Keratinocyte (primary cell): ENCODE measurements around the gene LCE6A. TPM values are rescaled to one million over a fixed set of nuclear protein-coding genes. Genes with fewer than 3 reads are reported as not detected.

Source experiments
- DNase-seq: peaks from one replicate; pipeline ENCODE4 v3.0.0-alpha.2; 2011; ENCODE audit warnings: low read depth, missing footprints, low spot score
- FAIRE-seq: peaks from 2 replicates; lab custom pipeline; 2011; peaks lifted over from hg19 to GRCh38; lab: Jason Lieb, UNC
- H2AFZ ChIP-seq: 2 replicates; pipeline ENCODE4 v1.6.0; 2012; ENCODE audit warnings: low read length, control low read depth, inconsistent platforms; ENCODE audit not compliant: control insufficient read depth
- H3K27ac ChIP-seq: 2 replicates; pipeline ENCODE4 v1.5.1; 2011; ENCODE audit warnings: low read length; ENCODE audit not compliant: control insufficient read depth, insufficient read depth
- H3K27me3 ChIP-seq: 3 replicates; pipeline ENCODE4 v1.6.0; 2011; ENCODE audit warnings: low read length; ENCODE audit not compliant: control insufficient read depth, insufficient read depth; ENCODE audit errors: extremely low read depth
- H3K36me3 ChIP-seq, 2 experiments: 2 replicates in 1 of 2; 3 replicates in 1 of 2; pipeline ENCODE4 v1.5.1; 2011; ENCODE audit warnings: low read length in 2 of 2, mild to moderate bottlenecking in 1 of 2; ENCODE audit not compliant: control insufficient read depth in 2 of 2, insufficient read depth in 2 of 2; ENCODE audit errors: extremely low read depth in 1 of 2
- H3K4me1 ChIP-seq: 3 replicates; pipeline ENCODE4 v1.5.1; 2011; ENCODE audit warnings: low read length; ENCODE audit not compliant: control insufficient read depth, insufficient read depth; ENCODE audit errors: extremely low read depth
- H3K4me2 ChIP-seq: 3 replicates; pipeline ENCODE4 v1.6.0; 2011; ENCODE audit warnings: low read depth, low read length; ENCODE audit not compliant: control insufficient read depth, insufficient read depth; ENCODE audit errors: extremely low read depth
- H3K4me3 ChIP-seq, 3 experiments: fragments of 200-600 bp in 1 of 3; sonication (generic) in 1 of 3; 2 replicates in 2 of 3; 3 replicates in 1 of 3; pipeline ENCODE4 v1.5.1; 2011 to 2016; ENCODE audit warnings: low read length in 3 of 3, mild to moderate bottlenecking in 3 of 3, control low read depth in 2 of 3, inconsistent platforms in 1 of 3, low read depth in 1 of 3, mixed read lengths in 1 of 3, mixed run types in 1 of 3, moderate library complexity in 1 of 3; ENCODE audit not compliant: control insufficient read depth in 2 of 3, insufficient read depth in 2 of 3; ENCODE audit errors: extremely low read depth in 1 of 3
- H3K79me2 ChIP-seq: 2 replicates; pipeline ENCODE4 v1.6.0; 2012; ENCODE audit warnings: low read length; ENCODE audit not compliant: control insufficient read depth, insufficient read depth
- H3K9ac ChIP-seq: 3 replicates; pipeline ENCODE4 v1.6.0; 2011; ENCODE audit warnings: low read length; ENCODE audit not compliant: control insufficient read depth, insufficient read depth; ENCODE audit errors: extremely low read depth
- H3K9me1 ChIP-seq: 3 replicates; pipeline ENCODE4 v1.6.0; 2011; ENCODE audit warnings: low read length; ENCODE audit not compliant: control insufficient read depth, insufficient read depth; ENCODE audit errors: extremely low read depth
- H3K9me3 ChIP-seq: 2 replicates; pipeline ENCODE4 v1.5.1; 2012; ENCODE audit warnings: low read depth, low read length; ENCODE audit not compliant: control insufficient read depth
- H4K20me1 ChIP-seq: 3 replicates; pipeline ENCODE4 v1.6.0; 2011; ENCODE audit warnings: low read length; ENCODE audit not compliant: control insufficient read depth, insufficient read depth; ENCODE audit errors: extremely low read depth
- EZH2 ChIP-seq: IDR thresholded peaks from one replicate; pipeline ENCODE4 v1.6.1; 2012; ENCODE audit warnings: inconsistent platforms, mild to moderate bottlenecking, low read length, moderate library complexity
- dilution Hi-C: fragments of 300-500 bp; cut with MboI; formaldehyde crosslinking; loops from one replicate; pipeline ENCODE4 v1.7.0; 2020; ENCODE audit warnings: low sequenced_read_pairs; ENCODE audit not compliant: extremely low pct_ligation_motif_present
- polyA plus RNA-seq, 5 experiments: library from polyadenylated mRNA; depleted of rRNA in 3 of 5; stranded (reverse) in 3 of 5; stranded (forward) in 1 of 5; unstranded in 1 of 5; fragments of >200 nt; gene quantifications; 1 replicate in 1 of 5; 2 replicates in 3 of 5; 3 replicates in 1 of 5; pipeline versions ENCODE4 v1.2.1 to v1.2.3, GENCODE V29; 2011 to 2012; ENCODE audit warnings: missing spikeins in 2 of 5, low read depth in 1 of 5, low replicate concordance in 1 of 5
- TF ChIP-seq, protein P1 (sequence below), 3 experiments: IDR thresholded peaks in 1 of 3; conservative IDR thresholded peaks in 1 of 3; optimal IDR thresholded peaks in 1 of 3; 2 replicates in 2 of 3; 3 replicates in 1 of 3; pipeline versions ENCODE3 to v1.5.1; 2011; ENCODE audit warnings: low read length in 3 of 3, mild to moderate bottlenecking in 3 of 3, moderate library complexity in 2 of 3, control low read depth in 1 of 3, inconsistent platforms in 1 of 3; ENCODE audit not compliant: insufficient read depth in 2 of 3; ENCODE audit errors: extremely low read depth in 1 of 3

LCE6A gene
- polyA plus RNA-seq, 1 donor (not counting 4 experiments of a cell fraction or from before 2014, with no cell fraction given) = 0.60 TPM

GRCh38 chr1:152884966-152885624 lies 42.4 kb downstream of the LCE6A start:
- Histone ChIP-seq H3K27me3 (no peaks in the 10 kb centered on the region), H3K9ac (no peak overlapping the region), H3K4me2 (peak overlapping the region; percentile 38), H2AFZ (no peak overlapping the region), H3K36me3 (no peaks in the 10 kb centered on the region), H3K4me1 (peaks cover 54% of the 10 kb centered on the region), H3K27ac (no peak overlapping the region), H4K20me1 (no peaks in the 10 kb centered on the region), H3K4me3 (no peak overlapping the region), H3K9me3 (no peaks in the 10 kb centered on the region), H3K79me2 (no peaks in the 10 kb centered on the region), H3K9me1 (no peaks in the 10 kb centered on the region)
- no peak for TF ChIP-seq EZH2
- TF ChIP-seq, protein P1, sequence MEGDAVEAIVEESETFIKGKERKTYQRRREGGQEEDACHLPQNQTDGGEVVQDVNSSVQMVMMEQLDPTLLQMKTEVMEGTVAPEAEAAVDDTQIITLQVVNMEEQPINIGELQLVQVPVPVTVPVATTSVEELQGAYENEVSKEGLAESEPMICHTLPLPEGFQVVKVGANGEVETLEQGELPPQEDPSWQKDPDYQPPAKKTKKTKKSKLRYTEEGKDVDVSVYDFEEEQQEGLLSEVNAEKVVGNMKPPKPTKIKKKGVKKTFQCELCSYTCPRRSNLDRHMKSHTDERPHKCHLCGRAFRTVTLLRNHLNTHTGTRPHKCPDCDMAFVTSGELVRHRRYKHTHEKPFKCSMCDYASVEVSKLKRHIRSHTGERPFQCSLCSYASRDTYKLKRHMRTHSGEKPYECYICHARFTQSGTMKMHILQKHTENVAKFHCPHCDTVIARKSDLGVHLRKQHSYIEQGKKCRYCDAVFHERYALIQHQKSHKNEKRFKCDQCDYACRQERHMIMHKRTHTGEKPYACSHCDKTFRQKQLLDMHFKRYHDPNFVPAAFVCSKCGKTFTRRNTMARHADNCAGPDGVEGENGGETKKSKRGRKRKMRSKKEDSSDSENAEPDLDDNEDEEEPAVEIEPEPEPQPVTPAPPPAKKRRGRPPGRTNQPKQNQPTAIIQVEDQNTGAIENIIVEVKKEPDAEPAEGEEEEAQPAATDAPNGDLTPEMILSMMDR (optimal IDR thresholded peaks at IDR 0.05 in 1 of 3, IDR thresholded peaks at IDR 0.05 in 1 of 3, conservative IDR thresholded peaks at IDR 0.05 in 1 of 3; ENCODE audit: extremely low read depth in 1 of 3, insufficient read depth in 2 of 3, low read length in 3 of 3) = no peak
- dilution Hi-C loops = no loop called here
- DNase-seq (no peak), FAIRE-seq (peak; percentile 86)

DNA sequence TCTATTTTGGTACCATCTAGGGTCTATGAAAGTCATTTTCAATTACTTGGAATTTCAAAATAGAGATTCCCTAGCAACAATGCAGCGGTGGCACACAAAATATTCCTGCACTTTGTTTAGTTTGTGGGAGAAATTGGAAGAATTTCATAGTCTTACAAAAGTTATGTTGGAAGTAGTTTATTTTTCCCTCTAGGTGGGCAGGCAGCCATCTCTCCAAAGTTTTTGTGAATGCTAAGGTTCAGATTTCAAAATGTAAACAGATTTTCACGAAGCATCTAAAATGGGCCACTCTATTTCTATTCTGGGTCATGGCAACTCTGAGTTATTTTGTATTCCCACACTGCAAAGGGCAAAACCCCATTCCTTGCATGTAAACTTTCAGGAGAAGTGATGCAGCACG lies 43.4 kb downstream of the LCE6A start:
- Histone ChIP-seq H3K36me3 (no peaks in the 10 kb centered on the region), H2AFZ (no peak overlapping the region), H3K9me3 (no peaks in the 10 kb centered on the region), H3K4me1 (peaks cover 44% of the 10 kb centered on the region), H3K79me2 (no peaks in the 10 kb centered on the region), H4K20me1 (no peaks in the 10 kb centered on the region), H3K4me3 (no peak overlapping the region), H3K9me1 (no peaks in the 10 kb centered on the region), H3K4me2 (no peak overlapping the region), H3K27ac (no peak overlapping the region), H3K9ac (no peak overlapping the region), H3K27me3 (no peaks in the 10 kb centered on the region)
- DNase-seq (no peak), FAIRE-seq (no peak)
- dilution Hi-C loops = no loop called here
- no peak for TF ChIP-seq EZH2
- TF ChIP-seq, protein P1 (optimal IDR thresholded peaks at IDR 0.05 in 1 of 3, IDR thresholded peaks at IDR 0.05 in 1 of 3, conservative IDR thresholded peaks at IDR 0.05 in 1 of 3; ENCODE audit: extremely low read depth in 1 of 3, insufficient read depth in 2 of 3, low read length in 3 of 3) = no peak
